GM18519 (cell line): ENCODE results near the gene KRT14.
"Not testable (repeated sequence)": the region's sequence is repeated elsewhere in the genome, so short reads cannot be mapped to it uniquely, and the experiment has no call there.

Experiments used
- ATAC-seq: cut with Tn5 transposase; IDR thresholded peaks from one replicate; pipeline ENCODE4 v1.9.1; 2021; ENCODE audit warnings: mild to moderate bottlenecking, moderate library complexity; ENCODE audit not compliant: unreplicated experiment, low FRiP score

The KRT14 gene

DNA sequence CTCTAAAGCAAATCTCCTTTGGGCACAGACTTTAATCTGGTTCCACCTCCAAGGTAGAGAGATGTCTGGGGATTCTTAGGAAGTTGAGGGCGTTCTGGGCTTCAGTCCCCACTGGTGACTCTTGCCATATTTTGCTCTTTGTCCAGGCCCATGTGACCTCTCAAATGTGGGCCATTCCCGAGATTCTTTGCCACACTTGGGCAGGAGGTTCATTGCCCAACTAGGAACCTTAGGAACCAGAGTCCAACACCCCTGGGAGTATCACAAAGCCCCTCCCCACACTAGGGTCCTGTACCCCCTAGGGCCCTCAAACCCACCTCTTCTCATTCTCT lies 6.5 kb downstream of the KRT14 start:
- ATAC-seq, result no peak

DNA sequence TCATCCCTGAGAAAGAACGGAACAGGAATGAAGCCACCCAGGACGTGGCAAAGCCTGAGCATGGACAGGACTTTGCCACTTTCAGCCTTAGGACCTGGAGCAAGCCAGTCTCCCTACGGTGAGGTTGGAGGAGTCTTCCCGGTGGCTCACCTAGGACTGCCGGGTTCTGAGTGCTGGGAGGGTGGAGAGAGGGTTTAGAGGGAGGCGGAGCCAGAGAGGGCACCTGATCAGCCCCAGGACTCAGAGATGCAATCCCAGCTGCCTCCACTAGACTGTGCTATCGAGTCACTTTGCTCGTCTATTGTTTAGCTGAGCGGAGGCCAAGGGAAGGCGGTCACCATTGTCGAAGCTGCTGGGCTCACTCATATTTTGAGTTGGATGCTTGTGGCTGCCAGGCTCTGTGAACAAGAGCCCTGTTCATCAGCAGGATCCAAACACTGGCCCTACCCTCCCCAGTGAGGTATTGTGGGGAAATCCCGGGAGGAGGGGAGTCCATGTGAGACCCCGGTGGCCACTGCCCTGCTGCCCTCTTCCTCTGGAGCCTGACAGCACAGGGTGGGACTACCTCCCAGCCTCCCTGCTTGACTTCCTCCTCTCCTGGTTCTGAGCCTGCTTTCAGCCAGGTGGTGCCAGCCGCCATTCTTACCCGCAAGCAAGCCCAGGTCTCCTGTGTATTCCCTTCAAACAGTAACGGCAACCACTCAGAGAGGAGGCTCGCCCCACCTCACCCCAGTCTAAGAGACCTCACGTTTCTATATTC lies 7.0 kb downstream of the KRT14 start:
- ATAC-seq, result no peak

DNA sequence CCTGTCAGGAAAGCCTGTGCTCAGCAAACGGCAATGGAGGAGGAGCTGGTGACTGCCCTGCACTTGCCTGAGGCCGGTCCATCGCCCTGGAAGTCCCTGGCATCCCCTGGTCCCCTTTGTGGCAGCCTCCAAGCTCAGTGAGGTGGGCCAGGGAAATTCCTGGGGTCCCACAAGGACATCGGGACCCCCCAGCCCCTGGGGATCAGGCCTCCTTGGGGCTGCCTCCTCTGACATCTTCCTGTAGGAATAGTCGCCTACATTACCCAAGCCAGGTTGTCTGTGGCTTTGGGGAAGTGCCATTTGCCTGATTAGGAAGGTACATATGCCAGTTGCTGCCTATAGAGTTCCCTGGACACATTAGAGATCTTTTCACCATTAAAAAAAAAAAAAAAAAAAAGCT lies 7.7 kb downstream of the KRT14 start:
- ATAC-seq, result no peak

DNA sequence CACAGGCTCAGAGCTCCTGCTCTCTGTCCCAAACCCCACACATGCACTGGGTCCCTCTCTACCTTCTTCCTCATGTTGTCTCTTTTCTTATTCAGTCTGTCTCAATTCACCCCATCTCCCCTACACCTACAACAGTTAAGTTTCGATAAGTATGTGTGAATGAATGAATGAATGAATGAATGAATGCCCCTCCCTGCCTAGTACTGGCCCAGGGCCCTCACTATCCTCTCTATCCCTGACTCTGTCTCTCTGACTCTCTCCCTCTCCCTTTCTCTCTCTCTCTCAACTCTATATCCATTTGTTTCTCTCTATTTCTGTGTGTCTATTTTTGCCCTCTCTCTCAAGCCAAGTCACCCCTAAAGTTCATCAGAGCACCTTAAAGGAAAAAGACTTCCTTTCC lies 8.2 kb downstream of the KRT14 start:
- no peak for ATAC-seq

DNA sequence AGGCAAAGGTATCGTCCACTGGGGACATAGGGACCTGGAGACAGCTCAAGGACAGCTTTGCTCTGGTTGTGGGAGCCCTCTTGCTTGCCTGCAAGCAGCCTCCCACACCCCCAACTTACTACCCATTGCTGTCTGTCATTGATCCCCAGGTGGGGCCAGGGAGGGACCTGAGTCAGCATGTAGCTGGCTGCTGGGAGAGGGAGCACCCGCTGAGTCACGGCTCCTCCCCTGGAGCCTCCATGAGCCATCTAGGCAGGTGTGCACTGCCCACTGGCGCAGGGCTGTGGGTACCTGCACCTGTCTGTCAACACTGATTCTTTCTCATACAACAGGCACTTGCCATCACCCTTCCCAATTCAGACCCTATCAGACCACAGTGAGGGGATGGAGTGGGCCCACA lies 10.0 kb downstream of the KRT14 start:
- not testable (repeated sequence) for ATAC-seq

DNA sequence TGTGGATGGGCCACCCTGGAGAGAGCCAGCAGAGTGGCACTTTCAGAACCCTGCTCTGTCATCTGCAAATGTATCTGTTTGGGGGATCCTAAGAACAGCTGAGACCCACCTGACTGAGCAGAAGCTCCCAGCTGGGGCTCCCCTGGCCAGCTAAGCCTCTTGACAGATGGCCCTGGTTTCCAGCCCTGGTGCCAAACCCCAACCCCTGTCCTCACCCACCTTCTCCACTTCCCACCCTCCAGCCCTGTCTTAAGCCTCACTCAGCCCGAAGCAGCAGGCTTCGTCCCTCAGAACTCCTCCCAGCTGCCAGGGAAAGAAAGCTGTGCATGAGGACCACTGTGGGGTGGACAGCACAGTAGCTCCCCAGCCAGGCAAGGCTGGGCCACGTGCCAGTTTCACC lies 11.4 kb downstream of the KRT14 start:
- no peak for ATAC-seq

DNA sequence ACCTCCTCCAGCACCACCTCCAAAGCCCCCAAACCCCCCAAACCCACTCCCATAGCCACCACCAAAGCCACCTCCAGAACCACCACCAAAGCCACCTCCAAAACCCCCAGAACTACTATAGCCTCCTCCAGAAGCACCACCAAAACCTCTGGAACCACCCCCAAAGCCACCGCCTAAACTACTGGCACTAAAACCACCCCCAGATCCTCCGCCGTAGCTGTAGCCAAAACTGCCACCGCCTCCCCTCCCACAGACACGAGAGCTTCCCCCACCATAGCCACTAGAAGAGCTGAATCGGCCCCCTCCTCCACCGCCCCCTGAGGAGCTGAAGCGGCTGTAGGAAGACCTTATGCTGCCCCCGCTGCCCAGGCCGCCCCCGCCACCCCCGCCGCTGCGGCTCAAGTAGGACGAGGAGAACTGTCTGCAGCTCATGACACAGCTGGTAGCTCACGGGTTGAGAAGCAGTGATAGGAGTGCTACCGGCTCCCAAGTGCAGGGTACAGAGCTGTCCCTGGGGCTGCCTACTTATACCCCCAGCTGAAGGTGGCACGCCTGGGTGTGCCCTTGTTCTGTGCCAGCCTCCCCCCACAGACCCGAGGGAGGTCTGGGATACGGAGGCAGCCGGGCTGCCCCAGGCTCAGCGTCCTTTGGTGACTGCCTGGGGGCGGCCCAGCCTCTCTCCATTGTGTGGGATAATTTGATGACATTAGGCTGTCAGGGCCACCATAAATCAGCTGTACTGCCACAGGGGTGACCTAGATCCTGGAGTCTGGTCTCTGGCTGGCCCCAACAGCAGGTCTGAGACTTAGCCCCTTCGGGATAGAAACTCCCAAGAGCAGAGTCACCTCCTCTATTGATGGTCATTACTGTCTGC lies 14.9 kb downstream of the KRT14 start, which contains the start of gene KRT9:
KRT9 (minus strand) TSS at position 499 of the 874 bp plus-strand sequence; CDS start at position 432, 67 bp downstream.
- ATAC-seq, result no peak

DNA sequence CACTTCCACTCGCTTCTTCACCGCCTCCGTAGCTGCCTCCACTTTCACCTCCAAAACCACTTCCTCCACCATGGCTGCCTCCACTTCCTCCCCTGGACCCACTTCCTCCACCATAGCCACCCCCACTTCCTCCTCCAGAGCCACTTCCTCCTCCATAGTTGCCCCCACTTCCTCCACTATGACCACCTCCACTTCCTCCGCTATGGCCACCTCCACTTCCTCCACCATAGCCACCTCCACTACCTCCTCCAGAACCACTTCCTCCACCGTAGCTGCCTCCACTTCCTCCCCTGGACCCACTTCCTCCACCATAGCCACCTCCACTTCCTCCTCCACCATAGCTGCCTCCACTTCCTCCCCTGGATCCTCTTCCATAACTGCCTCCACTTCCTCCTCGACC lies 19.4 kb downstream of the KRT14 start:
- ATAC-seq, result no peak

DNA sequence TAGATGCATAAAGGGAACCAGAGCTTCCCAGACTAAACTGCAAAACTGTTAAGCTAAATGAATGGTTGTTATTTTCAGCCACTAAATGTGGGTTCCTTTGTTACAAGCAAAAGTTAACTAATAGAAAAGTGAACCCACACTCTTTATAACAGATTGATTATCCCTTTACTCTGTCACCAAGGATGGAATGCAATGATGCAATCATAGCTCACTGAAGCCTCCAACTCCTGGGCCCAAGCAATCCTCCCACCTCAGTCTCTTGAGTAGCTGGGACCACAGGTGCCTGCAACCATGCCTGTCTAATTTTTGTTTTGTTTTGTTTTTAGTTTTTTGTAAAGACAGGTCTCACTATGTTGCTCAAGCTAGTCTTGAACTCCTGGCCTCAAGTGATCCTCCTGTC lies 21.4 kb downstream of the KRT14 start:
- ATAC-seq, result no peak

DNA sequence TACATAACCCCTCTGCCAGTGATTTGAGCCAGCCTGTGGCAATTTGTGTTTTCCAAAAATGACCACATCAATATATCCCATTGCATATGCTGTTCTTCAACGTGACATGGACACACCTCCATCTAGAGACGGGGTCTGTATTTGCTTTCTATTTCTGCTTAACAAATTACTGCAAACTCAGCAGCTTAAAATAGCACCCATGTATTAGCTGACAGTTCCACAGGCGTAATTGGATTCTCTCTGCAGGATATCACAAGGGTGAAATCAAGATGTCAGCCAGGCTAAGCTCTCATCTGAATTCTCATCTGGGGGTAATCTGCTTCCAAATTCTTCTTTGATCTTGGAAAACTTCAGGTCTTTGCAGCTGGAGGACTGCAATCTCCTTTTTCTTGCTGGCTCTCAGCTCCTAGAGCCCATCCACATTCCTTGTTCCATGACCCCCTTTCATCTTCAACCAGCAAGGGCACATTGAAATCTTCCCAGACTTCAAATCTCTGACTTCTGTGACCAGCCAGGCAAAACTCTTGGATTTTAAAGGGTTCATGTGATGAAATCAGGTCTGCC lies 23.0 kb downstream of the KRT14 start:
- ATAC-seq, result no peak

DNA sequence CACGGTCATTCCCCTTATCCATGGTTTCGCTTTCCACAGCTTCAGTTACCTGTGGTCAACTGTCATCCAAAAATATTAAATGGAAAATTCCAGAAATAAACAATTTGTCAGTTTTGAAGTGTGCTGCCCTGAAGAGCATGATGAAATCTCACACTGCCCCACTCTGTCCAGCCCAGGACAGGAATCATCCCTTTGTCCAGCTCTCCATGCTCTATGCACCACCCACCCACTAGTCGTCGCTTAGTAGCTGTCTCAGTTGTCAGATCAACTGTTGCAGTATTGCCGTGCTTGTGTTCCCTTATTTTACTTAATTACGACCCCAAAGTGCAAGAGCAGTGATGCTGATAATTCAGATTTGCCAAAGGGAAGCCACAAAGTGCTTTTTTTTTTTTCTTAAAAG lies 25.1 kb downstream of the KRT14 start:
- ATAC-seq, result no peak

DNA sequence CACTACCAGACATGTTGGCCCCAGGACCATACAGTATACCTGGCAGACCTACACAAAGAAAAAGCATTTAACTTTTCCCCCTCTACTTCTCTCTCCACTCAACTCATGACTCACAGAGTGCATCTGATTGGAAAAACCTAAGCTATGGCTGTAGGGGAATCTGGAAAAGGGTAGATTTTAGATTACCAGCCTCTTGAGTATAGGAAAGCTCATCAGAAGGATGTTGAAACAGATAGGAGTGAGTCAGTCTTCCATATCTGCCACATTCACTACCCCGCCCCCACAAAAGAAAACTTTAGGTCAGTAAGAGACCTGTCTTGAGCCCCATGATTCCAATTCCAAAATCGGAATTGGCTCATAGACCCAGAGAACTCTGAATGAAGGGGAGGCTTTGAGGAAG lies 27.1 kb downstream of the KRT14 start:
- ATAC-seq, result no peak

DNA sequence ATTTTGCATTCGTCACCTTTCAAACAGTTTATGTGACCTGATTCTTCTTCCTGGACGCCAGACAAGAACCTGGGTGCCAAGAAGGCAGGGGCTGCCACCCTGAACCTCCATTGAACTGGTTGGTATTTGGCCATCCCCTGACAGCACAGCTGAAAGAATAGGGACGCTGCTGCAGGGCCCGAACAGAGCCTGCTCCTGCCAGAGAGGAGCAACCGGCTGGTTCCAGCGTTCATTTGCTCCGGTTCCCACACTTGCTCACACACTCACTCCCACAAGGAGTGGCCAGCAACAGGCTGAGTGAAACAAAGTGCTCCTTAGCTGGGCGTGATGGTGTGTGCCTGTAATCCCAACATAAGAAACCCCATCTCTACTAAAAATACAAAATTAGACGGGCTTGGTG lies 29.8 kb downstream of the KRT14 start:
- no peak for ATAC-seq

DNA sequence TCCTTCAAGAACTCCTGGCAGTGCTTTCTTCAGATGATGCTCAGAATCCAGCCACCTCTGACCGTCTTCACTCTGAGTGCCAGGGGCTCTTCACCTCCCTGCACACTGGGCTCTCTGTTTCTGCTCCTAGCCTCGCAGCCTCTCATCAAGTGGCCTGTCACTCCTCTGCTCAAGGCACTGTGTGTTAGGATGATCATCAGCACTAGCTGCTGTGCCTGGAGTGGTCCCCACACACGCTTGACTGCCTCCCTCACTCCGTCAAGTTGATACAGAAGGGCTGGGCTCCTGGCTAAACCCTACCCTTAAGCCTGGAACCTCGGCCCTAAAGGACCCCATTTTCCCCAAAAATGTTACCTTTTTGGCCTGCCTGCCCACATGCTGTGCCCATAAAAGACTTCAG lies 30.4 kb downstream of the KRT14 start:
- ATAC-seq, result no peak

DNA sequence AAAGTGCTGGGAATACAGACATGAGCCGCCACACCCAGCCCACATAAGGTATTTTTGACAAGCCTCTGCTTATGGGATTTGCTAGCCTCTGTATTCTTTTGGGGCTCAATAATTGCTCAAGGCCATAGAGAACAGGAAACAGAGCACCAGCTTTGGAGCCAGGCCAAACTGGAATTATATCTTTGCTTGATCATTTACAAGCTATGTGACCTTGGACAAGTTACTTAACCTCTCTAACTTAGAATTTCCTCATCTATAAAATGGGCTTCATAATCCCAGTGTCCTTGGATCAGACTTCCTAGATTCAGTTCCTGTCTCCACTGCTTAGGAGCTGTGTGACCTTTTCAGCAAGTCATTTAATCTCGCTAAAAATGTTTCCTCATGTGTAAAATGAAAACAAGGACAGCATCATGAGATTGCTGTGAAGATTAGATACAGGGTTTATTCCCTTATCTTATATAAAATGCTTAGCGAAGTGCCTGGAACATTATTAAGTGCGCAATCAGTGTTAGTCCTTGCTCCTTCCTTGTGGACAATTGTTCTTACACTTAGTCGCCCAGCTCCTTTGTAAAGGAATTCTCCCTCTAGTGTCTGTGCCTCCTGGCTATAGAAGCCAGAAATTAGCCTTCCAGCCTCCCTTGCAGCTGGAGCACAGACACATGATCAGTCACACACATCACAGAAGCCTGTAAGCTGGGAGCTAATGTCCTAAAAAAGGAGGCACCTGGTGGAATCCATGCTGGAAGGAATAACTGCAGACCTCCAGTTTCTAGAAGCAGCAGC lies 31.4 kb downstream of the KRT14 start:
- ATAC-seq, result no peak

DNA sequence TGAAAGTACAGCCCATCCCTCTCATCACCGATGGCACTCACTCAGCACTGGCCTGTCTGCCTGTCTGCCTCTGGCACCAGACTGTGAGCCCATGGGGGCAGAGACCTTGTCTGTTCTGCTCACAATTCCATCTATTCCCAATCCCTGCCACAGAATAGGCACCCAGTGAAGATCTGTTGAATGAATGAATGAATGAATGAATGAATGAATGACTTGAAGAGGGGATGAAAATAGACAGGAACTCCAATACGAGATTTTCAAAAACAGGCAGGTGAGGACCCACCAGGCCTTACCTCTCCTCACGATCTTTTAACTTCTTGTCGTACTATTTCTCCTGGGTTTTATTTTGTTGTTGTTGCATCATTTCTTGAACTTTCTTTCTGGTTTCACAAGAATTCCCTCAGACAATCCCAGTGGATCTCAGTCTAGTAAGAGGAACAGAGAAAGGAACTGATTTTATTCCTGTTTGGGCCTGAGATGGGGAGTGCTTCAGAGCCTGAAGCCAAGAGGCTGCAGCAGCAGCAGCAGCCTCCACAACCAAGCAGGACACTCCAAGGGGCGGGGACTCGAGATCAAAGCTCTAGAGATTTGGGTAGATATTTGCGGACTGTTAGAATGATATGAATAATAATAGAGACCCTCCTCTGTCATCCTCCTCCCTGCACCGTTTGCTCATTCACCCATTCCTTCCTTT lies 32.6 kb downstream of the KRT14 start:
- no peak for ATAC-seq

DNA sequence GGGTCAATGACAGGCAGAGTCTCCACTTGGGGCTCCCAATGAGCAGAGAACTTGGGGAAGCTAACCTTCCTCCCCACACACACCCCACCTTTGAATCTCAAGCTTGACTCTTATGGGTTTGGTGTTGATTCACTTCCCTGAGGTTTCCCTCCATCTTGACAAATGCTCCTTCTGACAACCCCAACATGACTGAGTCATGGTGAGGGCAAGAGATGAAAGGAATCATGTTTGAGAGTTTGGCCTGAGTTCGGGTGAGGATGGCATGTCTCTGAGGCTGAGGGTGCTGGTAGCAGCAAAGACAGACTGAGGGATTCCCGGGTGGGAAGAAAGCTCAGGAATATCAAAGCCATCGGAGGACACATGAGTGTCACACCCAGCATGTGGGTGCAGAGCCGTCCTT lies 33.5 kb downstream of the KRT14 start:
- no peak for ATAC-seq

DNA sequence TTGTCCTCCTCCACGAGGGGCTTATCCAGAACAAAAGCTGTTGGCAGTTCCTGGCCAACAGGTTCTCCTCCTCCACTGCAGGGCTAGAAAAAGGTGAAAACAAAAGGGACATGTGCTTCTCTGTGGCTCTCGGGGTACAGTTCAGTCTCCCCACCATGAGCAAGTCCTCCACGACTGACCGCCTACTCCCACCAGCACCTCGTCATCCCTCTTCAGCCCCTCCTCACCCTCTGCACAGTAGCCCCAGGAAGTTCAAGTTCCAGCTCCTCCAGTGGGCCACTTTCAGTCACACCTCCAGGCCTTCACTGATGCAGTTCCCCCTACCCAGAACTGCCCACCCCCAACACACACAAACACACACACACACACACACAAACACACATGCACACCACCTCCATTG lies 34.2 kb downstream of the KRT14 start:
- ATAC-seq, result no peak

DNA sequence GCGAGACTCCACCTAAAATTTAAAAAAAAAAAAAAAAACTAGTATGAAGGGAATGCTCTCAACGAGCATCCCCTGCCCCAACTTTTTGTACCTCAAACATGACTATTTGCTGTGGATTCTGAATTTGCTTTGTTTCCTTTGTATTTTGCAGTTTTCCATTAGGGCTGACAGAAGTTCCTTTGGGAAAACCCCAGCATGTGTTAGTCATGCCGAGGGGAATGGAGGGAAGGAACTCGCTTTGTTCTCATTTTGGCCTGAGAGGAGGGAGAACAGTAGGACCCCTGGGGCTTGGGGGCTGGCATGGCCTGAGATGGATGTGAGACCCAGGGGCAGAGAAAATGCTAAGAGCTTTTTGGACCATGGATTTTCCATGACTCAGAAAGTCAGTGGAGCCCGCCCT lies 35.3 kb downstream of the KRT14 start:
- ATAC-seq, result no peak

DNA sequence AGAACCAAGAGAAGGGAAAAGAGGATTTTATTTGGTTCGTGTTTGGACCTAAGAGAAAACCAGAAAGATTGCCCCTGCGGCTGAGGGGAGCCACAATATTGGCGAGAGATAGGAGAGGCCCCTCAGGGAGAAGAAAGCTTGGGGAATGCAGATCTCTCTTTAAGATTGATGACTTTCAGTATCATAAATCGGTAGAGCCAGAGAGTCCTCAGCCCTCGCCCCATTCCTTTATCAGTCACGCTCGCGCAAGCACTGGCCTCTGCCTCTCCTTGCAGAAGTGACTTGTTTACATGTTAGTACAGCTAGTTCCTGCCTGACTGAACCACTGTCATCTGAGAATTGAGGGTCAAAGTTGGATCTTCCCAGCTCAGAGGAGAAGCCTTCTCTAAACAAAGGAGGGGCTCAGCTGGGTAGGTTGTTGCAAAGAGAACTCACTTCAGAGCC lies 37.1 kb downstream of the KRT14 start:
- ATAC-seq, result no peak
